Measurements from ENCODE around the gene SIAH2.

Gene SIAH2

GRCh38 chr3:150773616-150774192, 10.7 kb upstream of the SIAH2 start:
- no peaks in the 10 kb centered on the region for H3K36me3 ChIP-seq (ENCODE audit: control insufficient read depth, insufficient read depth, low read length)
- H3K27me3 ChIP-seq (ENCODE audit: control insufficient read depth, insufficient read depth, low read length): no peaks in the 10 kb centered on the region
- no peak overlapping the region for H3K27ac ChIP-seq (ENCODE audit: low read depth, low read length)
- H3K4me1 ChIP-seq (ENCODE audit: control insufficient read depth, insufficient read depth, low read length): no peaks in the 10 kb centered on the region
- H3K9ac ChIP-seq (ENCODE audit: low read length): no peak overlapping the region
- H3K9me3 ChIP-seq (ENCODE audit: control insufficient read depth, insufficient read depth, low read depth, low read length): peaks cover 2% of the 10 kb centered on the region; the same call in 1 of the 2 replicates
- H3K4me3 ChIP-seq (ENCODE audit: low read depth, low read length): no peak overlapping the region

GRCh38 chr3:150771600-150771999, 8.6 kb upstream of the SIAH2 start:
- H3K9me3 ChIP-seq (ENCODE audit: control insufficient read depth, insufficient read depth, low read depth, low read length): peaks cover 2% of the 10 kb centered on the region; the same call in 1 of the 2 replicates
- H3K4me3 ChIP-seq (ENCODE audit: low read depth, low read length): no peak overlapping the region
- no peak overlapping the region for H3K9ac ChIP-seq (ENCODE audit: low read length)
- no peaks in the 10 kb centered on the region for H3K27me3 ChIP-seq (ENCODE audit: control insufficient read depth, insufficient read depth, low read length)
- H3K4me1 ChIP-seq (ENCODE audit: control insufficient read depth, insufficient read depth, low read length): no peaks in the 10 kb centered on the region
- H3K36me3 ChIP-seq (ENCODE audit: control insufficient read depth, insufficient read depth, low read length): no peaks in the 10 kb centered on the region
- H3K27ac ChIP-seq (ENCODE audit: low read depth, low read length): no peak overlapping the region

- no peak overlapping the region for H3K4me3 ChIP-seq (ENCODE audit: low read depth, low read length)
- H3K27me3 ChIP-seq (ENCODE audit: control insufficient read depth, insufficient read depth, low read length): no peaks in the 10 kb centered on the region
- no peaks in the 10 kb centered on the region for H3K36me3 ChIP-seq (ENCODE audit: control insufficient read depth, insufficient read depth, low read length)
- no peak overlapping the region for H3K27ac ChIP-seq (ENCODE audit: low read depth, low read length)
- no peak overlapping the region for H3K9ac ChIP-seq (ENCODE audit: low read length)
- peaks cover 9% of the 10 kb centered on the region for H3K4me1 ChIP-seq (ENCODE audit: control insufficient read depth, insufficient read depth, low read length)
- H3K9me3 ChIP-seq (ENCODE audit: control insufficient read depth, insufficient read depth, low read depth, low read length): peaks cover 2% of the 10 kb centered on the region; the same call in 1 of the 2 replicates
Observed at GRCh38 chr3:150770681-150771080, 7.7 kb upstream of the SIAH2 start.

GRCh38 chr3:150766742-150767141, 3.8 kb upstream of the SIAH2 start:
- Histone ChIP-seq H3K27ac (ENCODE audit: low read depth, low read length) (no peak overlapping the region), H3K9ac (ENCODE audit: low read length) (no peak overlapping the region)

GRCh38 chr3:150765949-150766720, 3.2 kb upstream of the SIAH2 start:
- Histone ChIP-seq H3K27me3 (ENCODE audit: control insufficient read depth, insufficient read depth, low read length) (peaks cover 20% of the 10 kb centered on the region), H3K9me3 (ENCODE audit: control insufficient read depth, insufficient read depth, low read depth, low read length) (no peaks in the 10 kb centered on the region), H3K36me3 (ENCODE audit: control insufficient read depth, insufficient read depth, low read length) (no peaks in the 10 kb centered on the region), H3K4me1 (ENCODE audit: control insufficient read depth, insufficient read depth, low read length) (peaks cover 25% of the 10 kb centered on the region), H3K9ac (ENCODE audit: low read length) (no peak overlapping the region), H3K4me3 (ENCODE audit: low read depth, low read length) (no peak overlapping the region), H3K27ac (ENCODE audit: low read depth, low read length) (no peak overlapping the region)

More at GRCh38 chr3:150766742-150767141, 3.8 kb upstream of the SIAH2 start:
- Histone ChIP-seq H3K9me3 (ENCODE audit: control insufficient read depth, insufficient read depth, low read depth, low read length) (no peaks in the 10 kb centered on the region), H3K4me3 (ENCODE audit: low read depth, low read length) (no peak overlapping the region), H3K36me3 (ENCODE audit: control insufficient read depth, insufficient read depth, low read length) (no peaks in the 10 kb centered on the region), H3K4me1 (ENCODE audit: control insufficient read depth, insufficient read depth, low read length) (peaks cover 20% of the 10 kb centered on the region), H3K27me3 (ENCODE audit: control insufficient read depth, insufficient read depth, low read length) (peaks cover 19% of the 10 kb centered on the region)

- H3K27me3 ChIP-seq (ENCODE audit: control insufficient read depth, insufficient read depth, low read length): peaks cover 20% of the 10 kb centered on the region
- H3K4me3 ChIP-seq (ENCODE audit: low read depth, low read length): no peak overlapping the region
- no peaks in the 10 kb centered on the region for H3K36me3 ChIP-seq (ENCODE audit: control insufficient read depth, insufficient read depth, low read length)
- peaks cover 34% of the 10 kb centered on the region for H3K4me1 ChIP-seq (ENCODE audit: control insufficient read depth, insufficient read depth, low read length)
- H3K9ac ChIP-seq (ENCODE audit: low read length): no peak overlapping the region
- H3K9me3 ChIP-seq (ENCODE audit: control insufficient read depth, insufficient read depth, low read depth, low read length): no peaks in the 10 kb centered on the region
- H3K27ac ChIP-seq (ENCODE audit: low read depth, low read length): no peak overlapping the region
Observed at GRCh38 chr3:150764967-150765366, 2.0 kb upstream of the SIAH2 start.

- Histone ChIP-seq H3K36me3 (ENCODE audit: control insufficient read depth, insufficient read depth, low read length) (no peaks in the 10 kb centered on the region), H3K4me3 (ENCODE audit: low read depth, low read length) (no peak overlapping the region), H3K9me3 (ENCODE audit: control insufficient read depth, insufficient read depth, low read depth, low read length) (no peaks in the 10 kb centered on the region), H3K27ac (ENCODE audit: low read depth, low read length) (no peak overlapping the region), H3K27me3 (ENCODE audit: control insufficient read depth, insufficient read depth, low read length) (peaks cover 20% of the 10 kb centered on the region), H3K9ac (ENCODE audit: low read length) (no peak overlapping the region), H3K4me1 (ENCODE audit: control insufficient read depth, insufficient read depth, low read length) (peaks cover 34% of the 10 kb centered on the region)
Observed at GRCh38 chr3:150764566-150764965, 1.6 kb upstream of the SIAH2 start.

GRCh38 chr3:150763841-150764483, 993 bp upstream of the SIAH2 start:
- Histone ChIP-seq H3K4me1 (ENCODE audit: control insufficient read depth, insufficient read depth, low read length) (peaks cover 34% of the 10 kb centered on the region), H3K27ac (ENCODE audit: low read depth, low read length) (no peak overlapping the region), H3K9ac (ENCODE audit: low read length) (peak overlapping the region; percentile 81)

GRCh38 chr3:150762662-150763121, 277 bp downstream of the SIAH2 start:
- H3K9me3 ChIP-seq (ENCODE audit: control insufficient read depth, insufficient read depth, low read depth, low read length): no peaks in the 10 kb centered on the region
- H3K9ac ChIP-seq (ENCODE audit: low read length): peak overlapping the region; percentile 81
- peaks cover 36% of the 10 kb centered on the region for H3K4me1 ChIP-seq (ENCODE audit: control insufficient read depth, insufficient read depth, low read length)
- peaks cover 20% of the 10 kb centered on the region for H3K27me3 ChIP-seq (ENCODE audit: control insufficient read depth, insufficient read depth, low read length)
- H3K36me3 ChIP-seq (ENCODE audit: control insufficient read depth, insufficient read depth, low read length): no peaks in the 10 kb centered on the region; the same call in 1 of the 2 replicates
- H3K4me3 ChIP-seq (ENCODE audit: low read depth, low read length): peak overlapping the region; percentile 86
- no peak overlapping the region for H3K27ac ChIP-seq (ENCODE audit: low read depth, low read length)

More at GRCh38 chr3:150763841-150764483, 993 bp upstream of the SIAH2 start:
- Histone ChIP-seq H3K27me3 (ENCODE audit: control insufficient read depth, insufficient read depth, low read length) (peaks cover 20% of the 10 kb centered on the region), H3K9me3 (ENCODE audit: control insufficient read depth, insufficient read depth, low read depth, low read length) (no peaks in the 10 kb centered on the region), H3K36me3 (ENCODE audit: control insufficient read depth, insufficient read depth, low read length) (no peaks in the 10 kb centered on the region; the same call in 1 of the 2 replicates), H3K4me3 (ENCODE audit: low read depth, low read length) (peak overlapping the region; percentile 86)

GRCh38 chr3:150761831-150762661, 923 bp downstream of the SIAH2 start:
- no peak overlapping the region for H3K27ac ChIP-seq (ENCODE audit: low read depth, low read length)

More at GRCh38 chr3:150761831-150762661, 923 bp downstream of the SIAH2 start:
- Histone ChIP-seq H3K27me3 (ENCODE audit: control insufficient read depth, insufficient read depth, low read length) (peaks cover 20% of the 10 kb centered on the region), H3K4me1 (ENCODE audit: control insufficient read depth, insufficient read depth, low read length) (peaks cover 41% of the 10 kb centered on the region), H3K36me3 (ENCODE audit: control insufficient read depth, insufficient read depth, low read length) (no peaks in the 10 kb centered on the region; the same call in 1 of the 2 replicates), H3K4me3 (ENCODE audit: low read depth, low read length) (peak overlapping the region; percentile 86), H3K9me3 (ENCODE audit: control insufficient read depth, insufficient read depth, low read depth, low read length) (no peaks in the 10 kb centered on the region), H3K9ac (ENCODE audit: low read length) (peak overlapping the region; percentile 81)

Measured in HUES6 (cell line).